Measurements from ENCODE around the gene ALS2.

The ALS2 gene

DNA sequence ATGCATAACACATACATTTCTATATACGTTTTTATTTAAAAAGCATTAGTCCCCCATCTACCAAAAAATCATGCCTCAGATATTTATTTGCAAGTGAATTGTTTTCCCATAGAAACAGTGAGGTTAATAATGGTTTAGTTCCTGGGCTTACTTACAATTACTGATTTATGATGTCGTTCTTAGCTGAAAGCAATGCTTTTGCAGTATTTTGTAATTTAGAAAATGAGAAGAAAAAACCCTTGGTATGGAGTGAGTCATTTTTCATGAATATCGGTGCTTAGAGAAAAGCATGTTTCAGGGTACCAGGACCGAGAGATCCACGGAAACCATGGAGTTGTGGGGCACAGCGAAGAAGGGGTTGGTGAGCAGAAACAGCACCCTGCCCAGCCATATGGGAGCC, 13.6 kb upstream of the ALS2 start:
- TF ChIP-seq, protein P1, sequence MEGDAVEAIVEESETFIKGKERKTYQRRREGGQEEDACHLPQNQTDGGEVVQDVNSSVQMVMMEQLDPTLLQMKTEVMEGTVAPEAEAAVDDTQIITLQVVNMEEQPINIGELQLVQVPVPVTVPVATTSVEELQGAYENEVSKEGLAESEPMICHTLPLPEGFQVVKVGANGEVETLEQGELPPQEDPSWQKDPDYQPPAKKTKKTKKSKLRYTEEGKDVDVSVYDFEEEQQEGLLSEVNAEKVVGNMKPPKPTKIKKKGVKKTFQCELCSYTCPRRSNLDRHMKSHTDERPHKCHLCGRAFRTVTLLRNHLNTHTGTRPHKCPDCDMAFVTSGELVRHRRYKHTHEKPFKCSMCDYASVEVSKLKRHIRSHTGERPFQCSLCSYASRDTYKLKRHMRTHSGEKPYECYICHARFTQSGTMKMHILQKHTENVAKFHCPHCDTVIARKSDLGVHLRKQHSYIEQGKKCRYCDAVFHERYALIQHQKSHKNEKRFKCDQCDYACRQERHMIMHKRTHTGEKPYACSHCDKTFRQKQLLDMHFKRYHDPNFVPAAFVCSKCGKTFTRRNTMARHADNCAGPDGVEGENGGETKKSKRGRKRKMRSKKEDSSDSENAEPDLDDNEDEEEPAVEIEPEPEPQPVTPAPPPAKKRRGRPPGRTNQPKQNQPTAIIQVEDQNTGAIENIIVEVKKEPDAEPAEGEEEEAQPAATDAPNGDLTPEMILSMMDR (IDR thresholded peaks at IDR 0.05; ENCODE audit: insufficient read depth, low read depth, low read length, missing control alignments): no peak
- H3K4me3 ChIP-seq (ENCODE audit: low read depth, low read length): no peak overlapping the region
- no peak for DNase-seq (ENCODE audit: low read depth)

DNA sequence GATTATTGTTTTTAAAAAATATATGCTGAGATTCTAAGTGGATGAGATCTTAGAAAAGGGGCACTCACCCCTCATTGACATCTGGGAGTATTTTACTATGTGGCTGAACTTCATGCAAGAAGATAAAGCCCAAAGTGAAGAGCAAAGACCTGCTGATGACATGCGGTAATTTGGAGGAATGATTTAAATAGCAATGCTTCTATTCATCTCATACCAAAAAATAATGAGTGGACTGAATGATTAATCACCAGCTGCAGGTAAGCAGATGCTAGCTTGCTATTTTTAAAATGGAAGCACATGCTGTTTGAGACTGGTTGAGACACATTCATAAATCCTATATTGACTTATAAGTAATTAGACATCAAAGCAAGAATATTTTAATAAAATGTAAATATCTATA, 12.9 kb upstream of the ALS2 start:
- DNase-seq (ENCODE audit: low read depth): no peak
- TF ChIP-seq, protein P1 (IDR thresholded peaks at IDR 0.05; ENCODE audit: insufficient read depth, low read depth, low read length, missing control alignments): no peak
- H3K4me3 ChIP-seq (ENCODE audit: low read depth, low read length): no peak overlapping the region

DNA sequence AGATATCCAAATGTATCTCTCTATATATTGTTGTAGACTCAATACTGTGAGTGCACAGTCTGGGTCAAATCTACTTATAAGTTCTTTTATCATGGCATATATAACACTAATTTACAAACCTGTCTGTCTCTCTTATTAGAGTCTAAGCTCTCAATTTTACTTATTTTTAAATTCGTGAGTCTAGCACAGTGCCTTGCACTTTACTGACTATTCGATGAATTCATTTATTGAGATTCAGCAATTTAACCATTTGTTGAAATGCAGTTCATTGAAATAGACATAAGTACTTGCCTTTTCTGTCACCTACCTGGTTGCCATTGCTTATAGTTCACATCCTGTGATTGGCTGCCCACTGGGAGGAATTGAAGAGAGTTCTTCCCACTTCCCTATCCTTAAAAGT, 10.3 kb upstream of the ALS2 start:
- no peak for DNase-seq (ENCODE audit: low read depth)
- TF ChIP-seq, protein P1 (IDR thresholded peaks at IDR 0.05; ENCODE audit: insufficient read depth, low read depth, low read length, missing control alignments): no peak
- H3K4me3 ChIP-seq (ENCODE audit: low read depth, low read length): no peak overlapping the region

DNA sequence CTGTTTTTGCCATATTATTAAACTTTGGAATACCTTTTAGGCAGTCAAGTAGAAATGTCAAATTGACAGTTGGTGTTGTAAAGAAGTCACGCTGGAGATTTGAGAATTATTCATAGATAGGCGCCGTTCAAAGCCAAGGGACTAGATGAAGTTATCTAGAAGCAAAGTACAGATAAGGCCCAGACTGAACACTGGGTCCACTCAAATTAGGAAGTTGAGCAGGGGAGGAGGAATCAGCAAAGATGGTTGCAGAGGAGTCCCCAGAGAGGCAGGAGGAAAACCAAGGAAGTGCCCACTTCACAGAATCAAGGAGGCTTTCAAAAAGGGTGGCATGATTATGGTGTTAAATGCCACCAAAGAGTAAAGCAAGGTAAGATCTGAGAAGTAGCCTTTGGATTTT, 9.6 kb upstream of the ALS2 start:
- H3K4me3 ChIP-seq (ENCODE audit: low read depth, low read length): no peak overlapping the region
- no peak for DNase-seq (ENCODE audit: low read depth)
- TF ChIP-seq, protein P1 (IDR thresholded peaks at IDR 0.05; ENCODE audit: insufficient read depth, low read depth, low read length, missing control alignments): no peak

DNA sequence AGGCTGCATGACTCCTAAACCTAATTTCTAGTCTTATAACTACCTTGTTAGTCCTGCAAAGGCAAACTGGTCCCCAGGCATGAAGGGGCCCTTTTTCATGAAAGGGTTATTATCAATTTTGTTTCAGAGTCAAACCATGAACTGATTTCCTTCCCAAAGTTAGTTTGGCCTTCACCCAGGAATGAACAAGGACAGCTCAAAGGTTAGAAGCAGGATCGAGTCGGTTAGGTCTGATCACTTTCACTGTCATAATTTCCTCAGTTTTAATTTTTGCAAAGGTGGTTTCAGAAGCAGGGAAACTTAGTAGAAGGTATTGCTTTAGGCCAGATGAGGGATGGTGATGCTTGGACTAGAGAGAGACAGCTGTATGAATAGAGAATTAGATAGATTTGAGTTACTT, 8.7 kb upstream of the ALS2 start:
- no peak for DNase-seq (ENCODE audit: low read depth)
- H3K4me3 ChIP-seq (ENCODE audit: low read depth, low read length): no peak overlapping the region
- TF ChIP-seq, protein P1 (IDR thresholded peaks at IDR 0.05; ENCODE audit: insufficient read depth, low read depth, low read length, missing control alignments): no peak

DNA sequence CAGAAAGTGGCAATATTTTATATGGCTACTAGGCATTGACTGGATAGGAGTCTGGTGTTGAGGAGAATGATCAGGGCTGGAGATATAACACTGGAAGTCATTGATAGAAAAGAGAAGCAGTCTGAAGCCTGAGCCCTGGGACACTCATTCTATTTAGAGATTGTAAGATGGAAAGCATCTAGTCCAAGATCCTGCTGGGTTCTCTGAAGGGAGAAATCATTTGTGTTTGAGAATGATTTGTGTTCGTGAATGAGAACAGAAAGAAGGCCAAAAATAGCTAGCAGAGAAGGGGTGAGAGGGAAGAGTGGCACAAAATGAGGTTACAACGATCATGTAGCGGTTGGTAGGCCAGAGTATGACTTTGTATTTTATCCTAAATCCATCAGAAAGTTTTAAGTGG, 7.6 kb upstream of the ALS2 start:
- no peak for DNase-seq (ENCODE audit: low read depth)
- TF ChIP-seq, protein P1 (IDR thresholded peaks at IDR 0.05; ENCODE audit: insufficient read depth, low read depth, low read length, missing control alignments): no peak
- H3K4me3 ChIP-seq (ENCODE audit: low read depth, low read length): no peak overlapping the region

DNA sequence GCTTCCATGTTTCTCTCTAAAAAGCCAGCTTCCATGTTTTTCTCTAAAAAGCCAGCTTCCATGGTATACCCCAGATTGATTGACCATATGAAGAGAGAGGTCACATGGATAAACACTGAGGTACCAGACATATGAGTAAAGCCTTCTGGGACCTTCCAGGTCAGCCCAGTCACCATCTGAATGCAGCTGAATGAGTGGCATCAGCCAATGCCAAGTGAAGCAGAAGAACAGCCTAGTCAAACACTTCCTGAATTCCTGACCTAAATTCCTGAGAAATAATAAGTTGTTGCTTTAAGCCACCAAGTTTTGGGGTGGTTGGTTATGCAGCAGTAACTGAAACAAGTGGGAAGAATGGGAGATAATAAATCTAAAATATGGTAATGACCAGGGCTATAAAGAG, 5.7 kb upstream of the ALS2 start:
- TF ChIP-seq, protein P1 (IDR thresholded peaks at IDR 0.05; ENCODE audit: insufficient read depth, low read depth, low read length, missing control alignments): no peak
- no peak for DNase-seq (ENCODE audit: low read depth)
- no peak overlapping the region for H3K4me3 ChIP-seq (ENCODE audit: low read depth, low read length)

Data from GM12865 (cell line).